SK-N-MC (cell line): ENCODE measurements around the gene ZNF134.

ENCODE experiments used
- DNase-seq: peaks from one replicate; pipeline ENCODE4 v3.0.0-alpha.2; 2011; ENCODE audit warnings: low read depth, low spot score
- H3K27ac ChIP-seq: fragments of 200-600 bp; sonication (generic); 2 replicates; pipeline ENCODE4 v1.5.1; 2016; ENCODE audit warnings: mixed run types
- H3K36me3 ChIP-seq: fragments of 200-600 bp; sonication (generic); 2 replicates; pipeline ENCODE4 v1.6.1; 2017; ENCODE audit warnings: antibody characterized with exemption, low read length, mixed read lengths; ENCODE audit not compliant: insufficient read depth
- H3K4me3 ChIP-seq: fragments of 200-600 bp; sonication (generic); 2 replicates; pipeline ENCODE4 v1.5.1; 2016
- H3K9ac ChIP-seq: fragments of 200-600 bp; sonication (generic); 2 replicates; pipeline ENCODE4 v1.8.0; 2017; ENCODE audit warnings: mixed run types, mixed read lengths; ENCODE audit not compliant: insufficient read length
- H3K9me3 ChIP-seq: fragments of 200-600 bp; sonication (generic); 2 replicates; pipeline ENCODE4 v1.6.1; 2017; ENCODE audit warnings: low read depth, mild to moderate bottlenecking, antibody characterized with exemption, low read length, moderate library complexity, mixed read lengths
- EZH2 ChIP-seq: fragments of 200-600 bp; sonication (generic); IDR thresholded peaks from one replicate; pipeline ENCODE4 v1.6.1; 2017; ENCODE audit warnings: antibody characterized with exemption
- FOXP2 ChIP-seq: optimal IDR thresholded peaks from 2 replicates; pipeline ENCODE3; 2011; ENCODE audit warnings: mild to moderate bottlenecking, moderate library complexity; ENCODE audit not compliant: insufficient read depth; ENCODE audit errors: extremely low read length, control extremely low read depth
- POLR2AphosphoS5 ChIP-seq: IDR thresholded peaks from 2 replicates; pipeline ENCODE4 v1.6.1; 2012; ENCODE audit warnings: mild to moderate bottlenecking, low read depth, low read length, borderline replicate concordance

Gene ZNF134

DNA sequence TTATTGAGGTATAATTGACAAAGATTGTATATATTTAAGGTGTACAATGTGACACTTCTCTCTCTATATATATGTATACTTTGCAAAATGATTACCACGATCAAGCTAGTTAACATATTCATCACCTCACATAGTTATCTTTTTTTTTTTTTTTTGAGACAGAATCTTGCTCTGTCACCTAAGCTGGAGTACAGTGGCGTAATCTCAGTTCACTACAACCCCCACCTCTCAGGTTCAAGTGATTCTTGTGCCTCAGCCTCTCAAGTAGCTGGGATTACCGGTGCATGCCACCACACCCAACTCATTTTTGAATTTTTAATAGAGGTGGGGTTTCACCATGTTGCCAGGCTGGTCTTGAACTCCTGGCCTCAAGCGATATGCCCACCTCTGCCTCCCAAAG lies 58.4 kb downstream of the ZNF134 start:
- H3K36me3 ChIP-seq: no peaks in the 10 kb centered on the region
- no peak overlapping the region for H3K9ac ChIP-seq
- H3K9me3 ChIP-seq: no peaks in the 10 kb centered on the region
- H3K4me3 ChIP-seq: no peak overlapping the region
- no peak overlapping the region for H3K27ac ChIP-seq
- no peak for DNase-seq
- TF ChIP-seq FOXP2: no peak
- TF ChIP-seq EZH2: no peak
- no peak for TF ChIP-seq POLR2AphosphoS5
